ENCODE results near the gene SPECC1L. TPM values are rescaled to one million over a fixed set of nuclear protein-coding genes. Genes with fewer than 3 reads are reported as not detected.

Gene SPECC1L
- total RNA-seq, 1 donor from 2014 or later, result 25.0 TPM

DNA sequence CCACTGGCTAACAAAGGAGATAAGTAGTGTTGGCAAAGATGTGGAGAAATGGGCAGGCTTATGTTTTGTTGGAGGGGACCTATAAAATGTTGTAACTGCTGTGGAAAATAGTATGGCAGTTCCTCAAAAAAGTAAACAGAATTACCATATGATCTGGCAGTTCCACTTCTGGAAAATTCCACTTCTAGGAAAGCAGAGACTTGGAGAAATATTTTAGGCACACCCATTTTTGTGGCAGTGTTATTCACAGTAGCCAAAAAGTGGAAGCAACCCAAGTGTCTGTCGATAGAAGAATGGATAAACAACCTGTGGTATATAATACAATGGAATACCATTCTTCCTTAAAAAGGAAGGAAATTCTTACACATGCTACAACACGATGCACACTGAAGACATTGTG, 99.8 kb downstream of the SPECC1L start:
- no peak for TF ChIP-seq CTCF (IDR thresholded peaks at IDR 0.05; ENCODE audit: insufficient read depth, low read length, severe bottlenecking)
- DNase-seq (ENCODE audit: low read depth) (peak; percentile 15), FAIRE-seq (no peak)
- Histone ChIP-seq H3K4me3 (ENCODE audit: low read depth, low read length) (no peak overlapping the region), H3K27me3 (ENCODE audit: control insufficient read depth, insufficient read depth, low read length) (no peaks in the 10 kb centered on the region), H3K36me3 (ENCODE audit: control insufficient read depth, insufficient read depth, low read length) (peaks cover 19% of the 10 kb centered on the region)

- no peak for FAIRE-seq
- TF ChIP-seq CTCF (IDR thresholded peaks at IDR 0.05; ENCODE audit: insufficient read depth, low read length, severe bottlenecking), result no peak
Observed at GRCh38 chr22:24376002-24376401, 105.4 kb downstream of the SPECC1L start.

GRCh38 chr22:24376586-24376985, 106.0 kb downstream of the SPECC1L start:
- no peaks in the 10 kb centered on the region for H3K27me3 ChIP-seq (ENCODE audit: control insufficient read depth, insufficient read depth, low read length)
- H3K4me3 ChIP-seq (ENCODE audit: low read depth, low read length), result no peak overlapping the region
- no peak for TF ChIP-seq CTCF (IDR thresholded peaks at IDR 0.05; ENCODE audit: insufficient read depth, low read length, severe bottlenecking)
- peaks cover 2% of the 10 kb centered on the region for H3K36me3 ChIP-seq (ENCODE audit: control insufficient read depth, insufficient read depth, low read length)
- no peak for FAIRE-seq
- no peak for DNase-seq (ENCODE audit: low read depth)

More at GRCh38 chr22:24376002-24376401, 105.4 kb downstream of the SPECC1L start:
- no peak for DNase-seq (ENCODE audit: low read depth)
- Histone ChIP-seq H3K27me3 (ENCODE audit: control insufficient read depth, insufficient read depth, low read length) (no peaks in the 10 kb centered on the region), H3K4me3 (ENCODE audit: low read depth, low read length) (no peak overlapping the region), H3K36me3 (ENCODE audit: control insufficient read depth, insufficient read depth, low read length) (peaks cover 6% of the 10 kb centered on the region)

GRCh38 chr22:24379536-24379935, 108.9 kb downstream of the SPECC1L start:
- DNase-seq (ENCODE audit: low read depth) (peak; percentile 23), FAIRE-seq (no peak)
- no peaks in the 10 kb centered on the region for H3K27me3 ChIP-seq (ENCODE audit: control insufficient read depth, insufficient read depth, low read length)
- no peak overlapping the region for H3K4me3 ChIP-seq (ENCODE audit: low read depth, low read length)
- no peaks in the 10 kb centered on the region for H3K36me3 ChIP-seq (ENCODE audit: control insufficient read depth, insufficient read depth, low read length)
- TF ChIP-seq CTCF (IDR thresholded peaks at IDR 0.05; ENCODE audit: insufficient read depth, low read length, severe bottlenecking), result no peak

- FAIRE-seq (no peak), DNase-seq (ENCODE audit: low read depth) (no peak)
- no peak overlapping the region for H3K4me3 ChIP-seq (ENCODE audit: low read depth, low read length)
- TF ChIP-seq CTCF (IDR thresholded peaks at IDR 0.05; ENCODE audit: insufficient read depth, low read length, severe bottlenecking), result no peak
- H3K27me3 ChIP-seq (ENCODE audit: control insufficient read depth, insufficient read depth, low read length), result no peaks in the 10 kb centered on the region
- H3K36me3 ChIP-seq (ENCODE audit: control insufficient read depth, insufficient read depth, low read length), result no peaks in the 10 kb centered on the region
Observed at GRCh38 chr22:24380220-24380904, 109.7 kb downstream of the SPECC1L start.

DNA sequence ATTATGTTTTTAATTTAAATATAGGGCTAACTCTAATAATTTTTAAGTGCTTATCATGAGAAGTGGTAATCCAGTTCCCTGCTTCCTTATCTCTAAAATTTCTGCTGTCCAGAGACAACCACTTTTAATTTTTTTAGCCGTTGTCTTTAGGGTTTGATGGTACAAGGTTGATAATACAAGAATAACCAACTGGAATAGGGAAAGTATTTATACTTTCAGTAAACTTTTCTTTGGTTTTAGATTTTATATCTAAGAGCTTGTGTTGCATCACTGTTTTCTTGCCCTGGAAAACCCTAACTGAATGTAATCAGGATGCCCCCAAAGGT, 110.2 kb downstream of the SPECC1L start:
- no peak for DNase-seq (ENCODE audit: low read depth)
- no peak for FAIRE-seq
- H3K27me3 ChIP-seq (ENCODE audit: control insufficient read depth, insufficient read depth, low read length), result no peaks in the 10 kb centered on the region
- no peak overlapping the region for H3K4me3 ChIP-seq (ENCODE audit: low read depth, low read length)
- H3K36me3 ChIP-seq (ENCODE audit: control insufficient read depth, insufficient read depth, low read length), result no peaks in the 10 kb centered on the region
- TF ChIP-seq CTCF (IDR thresholded peaks at IDR 0.05; ENCODE audit: insufficient read depth, low read length, severe bottlenecking), result no peak

Measured in bronchial epithelial cell (primary cell).